ENCODE data around the gene OSBPL5.

OSBPL5 gene

DNA sequence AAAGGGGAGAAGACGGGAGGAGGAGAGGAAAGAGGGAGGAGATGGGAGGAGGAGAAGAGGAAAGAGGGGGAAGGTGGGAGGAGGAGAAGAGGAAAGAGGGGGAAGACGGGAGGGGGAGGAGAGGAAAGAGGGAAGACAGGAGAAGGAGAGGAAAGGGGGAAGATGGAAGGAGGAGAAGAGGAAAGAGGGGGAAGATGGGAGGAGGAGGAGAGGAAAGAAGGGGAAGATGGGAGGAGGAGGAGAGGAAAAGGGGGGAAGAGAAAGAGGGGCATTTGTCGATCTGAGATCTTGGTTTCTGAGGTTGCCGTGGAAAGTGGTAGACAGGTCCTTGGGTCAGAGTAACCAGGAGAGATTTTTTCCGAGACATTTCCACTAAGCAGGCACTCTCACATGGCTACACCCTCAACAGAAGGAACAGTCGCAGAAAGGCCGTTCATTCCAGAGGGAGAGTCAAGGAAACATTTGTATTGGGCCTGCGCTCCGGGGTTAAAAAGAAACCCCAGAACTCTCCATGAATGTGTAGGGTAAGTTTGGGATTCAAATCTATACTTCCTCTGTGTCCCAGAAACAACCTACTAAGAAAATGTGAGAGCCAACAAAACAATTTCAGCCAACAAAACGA, 68.1 kb downstream of the OSBPL5 start:
- peak; percentile 18 for DNase-seq

- peak; percentile 18 for DNase-seq
Measured at GRCh38 chr11:3095712-3096361, 69.3 kb downstream of the OSBPL5 start.

GRCh38 chr11:3094223-3094824, 70.8 kb downstream of the OSBPL5 start:
- DNase-seq: peak; percentile 35

GRCh38 chr11:3093281-3094191, 71.6 kb downstream of the OSBPL5 start:
- peak; percentile 49 for DNase-seq

- DNase-seq: peak; percentile 46
Measured at GRCh38 chr11:3092603-3093141, 72.4 kb downstream of the OSBPL5 start.

DNA sequence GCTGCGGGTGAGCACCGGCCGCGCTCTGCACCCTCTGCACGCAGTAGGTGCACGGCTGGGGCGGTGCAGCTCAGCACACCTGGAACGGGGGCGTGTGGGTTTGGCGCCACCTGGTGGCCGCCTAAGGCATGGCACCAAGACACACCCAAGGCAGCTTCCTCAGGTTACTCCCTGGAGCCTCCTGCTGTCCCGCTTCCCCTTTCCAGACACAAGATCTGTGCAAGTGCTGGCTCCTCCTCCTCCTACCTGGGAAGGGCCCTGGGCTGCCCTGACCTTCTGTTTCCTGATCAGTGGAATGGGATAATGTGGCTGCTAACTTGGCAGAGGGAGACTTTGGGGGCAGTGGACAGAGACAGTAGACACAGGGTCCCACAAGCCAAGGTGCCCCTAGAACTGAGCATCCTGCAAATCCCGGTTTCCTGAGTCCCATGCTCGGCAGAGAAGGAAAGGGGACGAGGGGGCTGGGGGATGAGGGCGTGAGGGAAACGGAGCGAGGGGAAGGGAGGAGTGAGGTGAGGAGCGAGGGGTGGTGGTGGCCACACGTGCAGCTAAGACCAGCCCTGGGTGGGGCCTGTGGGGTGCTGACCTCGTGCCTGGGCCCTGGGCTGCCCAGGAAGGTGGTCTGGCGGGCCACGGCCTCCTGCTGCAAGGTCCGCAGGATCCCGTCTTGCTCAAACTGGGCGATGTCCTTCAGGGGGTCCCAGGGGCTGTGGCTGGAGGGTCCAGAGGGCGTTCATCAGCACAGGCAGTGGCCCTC, 73.1 kb downstream of the OSBPL5 start:
- DNase-seq: peak; percentile 90

GRCh38 chr11:3091081-3091845, 73.8 kb downstream of the OSBPL5 start:
- DNase-seq: no peak

- no peak for DNase-seq
Measured at GRCh38 chr11:3090096-3090901, 74.8 kb downstream of the OSBPL5 start.

- no peak for DNase-seq
Measured at GRCh38 chr11:3089236-3090061, 75.7 kb downstream of the OSBPL5 start.

- DNase-seq: no peak
Measured at GRCh38 chr11:3088806-3089205, 76.3 kb downstream of the OSBPL5 start.

- no peak for DNase-seq
Measured at GRCh38 chr11:3087821-3088800, 77.0 kb downstream of the OSBPL5 start.

DNA sequence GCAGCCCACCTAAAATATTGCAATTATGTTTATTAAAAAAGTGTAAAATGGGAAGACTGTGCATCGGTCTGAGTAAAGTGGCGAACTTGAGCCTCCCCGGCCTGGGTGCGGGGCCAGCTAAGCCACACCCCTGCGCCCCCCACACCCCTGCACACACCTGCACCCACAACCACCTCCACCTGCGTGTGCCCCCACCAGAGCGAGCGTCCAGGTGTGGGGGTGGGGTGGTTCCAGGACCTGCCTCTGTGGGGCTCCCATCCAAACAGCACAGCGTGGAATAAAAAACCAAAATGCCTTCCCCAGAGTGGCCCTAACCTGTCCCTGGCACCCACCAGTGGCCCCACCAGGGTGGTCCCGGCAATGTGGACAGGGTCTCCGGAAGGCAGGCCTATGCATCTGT, 77.7 kb downstream of the OSBPL5 start:
- DNase-seq: no peak

- DNase-seq: no peak
Measured at GRCh38 chr11:3086671-3087150, 78.4 kb downstream of the OSBPL5 start.

- DNase-seq: no peak
Measured at GRCh38 chr11:3086114-3086513, 79.0 kb downstream of the OSBPL5 start.

GRCh38 chr11:3085052-3085451, 80.1 kb downstream of the OSBPL5 start:
- no peak for DNase-seq

- no peak for DNase-seq
Measured at GRCh38 chr11:3083321-3083720, 81.8 kb downstream of the OSBPL5 start.

GRCh38 chr11:3081386-3081751, 83.7 kb downstream of the OSBPL5 start:
- DNase-seq: no peak

DNA sequence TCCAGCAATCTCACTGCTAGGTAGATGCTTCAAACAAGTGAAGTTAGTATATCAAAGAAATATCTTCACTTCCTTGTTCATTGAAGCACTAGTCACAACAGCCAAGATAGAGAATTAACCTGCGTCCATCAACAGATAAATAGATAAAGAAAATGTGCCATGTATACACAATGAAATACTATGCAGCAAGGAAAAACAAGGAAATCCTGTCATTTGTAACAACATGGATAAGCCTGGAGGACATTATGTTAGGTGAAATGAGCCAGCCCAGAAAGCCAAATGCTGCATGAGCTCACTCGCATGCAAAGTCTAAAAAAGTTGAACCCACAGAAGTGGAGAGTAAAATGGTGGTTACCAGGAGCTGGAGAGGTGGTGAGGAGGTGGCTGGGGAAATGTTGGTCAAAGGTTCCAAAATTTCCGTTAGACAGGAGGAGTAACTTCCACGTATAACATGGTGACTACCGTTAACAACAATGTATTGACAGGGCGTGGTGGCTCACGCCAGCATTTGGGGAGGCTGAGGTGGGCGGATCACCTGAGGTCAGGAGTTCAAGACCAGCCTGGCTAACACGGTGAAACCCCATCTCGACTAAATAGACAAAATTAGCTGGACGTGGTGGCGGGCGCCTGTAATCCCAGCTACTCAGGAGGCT, 84.3 kb downstream of the OSBPL5 start:
- DNase-seq: no peak

Data from activated CD8-positive, alpha-beta memory T cell treated with anti-CD3 and anti-CD28 coated beads, Interleukin-2, amount 50 U/mL, for 48 hours (primary cell).